HG02884 (cell line): Measurements from ENCODE around the gene TNFSF11.

Source experiments
- ATAC-seq: cut with Tn5 transposase; IDR thresholded peaks from one replicate; pipeline ENCODE4 v1.9.1; 2021; ENCODE audit warnings: mild to moderate bottlenecking, moderate library complexity; ENCODE audit not compliant: unreplicated experiment

Gene TNFSF11

DNA sequence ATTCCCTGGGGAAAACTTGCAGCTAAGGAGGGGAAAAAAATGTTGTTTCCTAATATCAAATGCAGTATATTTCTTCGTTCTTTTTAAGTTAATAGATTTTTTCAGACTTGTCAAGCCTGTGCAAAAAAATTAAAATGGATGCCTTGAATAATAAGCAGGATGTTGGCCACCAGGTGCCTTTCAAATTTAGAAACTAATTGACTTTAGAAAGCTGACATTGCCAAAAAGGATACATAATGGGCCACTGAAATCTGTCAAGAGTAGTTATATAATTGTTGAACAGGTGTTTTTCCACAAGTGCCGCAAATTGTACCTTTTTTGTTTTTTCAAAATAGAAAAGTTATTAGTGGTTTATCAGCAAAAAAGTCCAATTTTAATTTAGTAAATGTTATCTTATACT lies 33.6 kb downstream of the TNFSF11 start:
- ATAC-seq = no peak

GRCh38 chr13:42610649-42611048 lies 36.7 kb downstream of the TNFSF11 start:
- no peak for ATAC-seq

- no peak for ATAC-seq
These were observed 37.3 kb downstream of the TNFSF11 start for GRCh38 chr13:42611086-42611779.

- no peak for ATAC-seq
These were observed 38.2 kb downstream of the TNFSF11 start for GRCh38 chr13:42612021-42612765.

GRCh38 chr13:42614436-42615035 lies 40.6 kb downstream of the TNFSF11 start:
- no peak for ATAC-seq

DNA sequence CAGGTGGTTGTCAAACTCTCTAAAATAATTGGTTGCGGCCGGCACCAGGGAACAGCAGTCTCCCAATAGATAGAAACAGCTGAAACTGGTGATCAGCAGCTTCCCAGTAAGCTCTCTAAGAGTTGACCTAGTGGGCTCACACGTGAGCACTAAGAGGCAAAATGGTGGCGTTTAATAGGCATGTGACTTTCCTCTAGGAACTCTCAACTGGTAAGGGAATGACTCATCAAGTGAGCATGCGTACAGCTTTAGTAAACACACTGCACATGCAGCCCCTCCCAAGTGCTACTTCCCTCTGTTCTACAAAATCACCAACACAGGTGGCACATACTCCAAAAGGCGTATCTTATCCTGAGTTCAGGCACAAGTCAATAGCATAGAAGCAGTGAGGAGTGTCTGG lies 41.7 kb downstream of the TNFSF11 start:
- ATAC-seq = no peak

DNA sequence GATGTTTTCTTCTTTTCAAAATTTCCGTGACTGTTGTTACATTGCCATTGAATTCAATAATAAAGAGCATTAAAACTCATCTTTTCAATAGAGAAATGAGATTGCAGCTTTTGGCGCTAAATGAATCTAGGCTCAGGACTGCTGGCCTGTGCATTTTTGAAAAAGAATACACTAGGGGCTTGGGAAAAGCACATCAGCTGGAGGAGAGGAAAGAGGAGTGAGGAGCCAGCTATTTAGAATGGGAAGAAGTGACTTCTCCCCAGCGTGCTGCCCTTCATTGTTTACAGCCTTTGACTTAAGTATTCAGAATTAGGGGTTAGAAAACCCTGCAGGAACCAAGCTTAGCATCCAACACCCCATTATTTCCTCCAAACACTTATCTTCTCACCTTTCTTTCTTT lies 43.3 kb downstream of the TNFSF11 start:
- no peak for ATAC-seq

DNA sequence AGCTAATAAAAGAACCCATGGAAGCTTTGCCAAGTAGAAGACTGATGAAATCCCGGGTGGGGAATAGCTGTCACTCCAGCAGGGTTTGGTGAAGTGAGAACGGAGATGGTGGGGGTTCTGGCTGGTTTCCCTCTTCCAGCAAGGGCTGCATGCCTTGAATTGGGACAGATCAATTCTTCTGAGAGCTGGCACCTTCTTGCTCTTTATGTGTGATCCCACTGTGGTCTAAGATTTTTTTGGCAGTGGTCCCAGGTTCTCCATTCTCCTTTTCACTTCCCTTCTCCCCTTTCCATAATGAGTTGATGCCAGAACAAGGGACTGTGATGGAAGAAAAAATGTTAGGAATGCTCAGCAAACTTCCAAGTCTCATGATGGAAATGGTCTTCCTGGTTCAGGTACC lies 50.0 kb downstream of the TNFSF11 start:
- ATAC-seq = no peak

GRCh38 chr13:42625611-42626010 lies 51.7 kb downstream of the TNFSF11 start:
- no peak for ATAC-seq

- no peak for ATAC-seq
These were observed 52.4 kb downstream of the TNFSF11 start for GRCh38 chr13:42626176-42626860.

- ATAC-seq = no peak
These were observed 54.7 kb downstream of the TNFSF11 start for GRCh38 chr13:42628666-42629065.

- no peak for ATAC-seq
These were observed 57.2 kb downstream of the TNFSF11 start for GRCh38 chr13:42631181-42631580.

GRCh38 chr13:42633495-42633894 lies 59.5 kb downstream of the TNFSF11 start:
- ATAC-seq = no peak

DNA sequence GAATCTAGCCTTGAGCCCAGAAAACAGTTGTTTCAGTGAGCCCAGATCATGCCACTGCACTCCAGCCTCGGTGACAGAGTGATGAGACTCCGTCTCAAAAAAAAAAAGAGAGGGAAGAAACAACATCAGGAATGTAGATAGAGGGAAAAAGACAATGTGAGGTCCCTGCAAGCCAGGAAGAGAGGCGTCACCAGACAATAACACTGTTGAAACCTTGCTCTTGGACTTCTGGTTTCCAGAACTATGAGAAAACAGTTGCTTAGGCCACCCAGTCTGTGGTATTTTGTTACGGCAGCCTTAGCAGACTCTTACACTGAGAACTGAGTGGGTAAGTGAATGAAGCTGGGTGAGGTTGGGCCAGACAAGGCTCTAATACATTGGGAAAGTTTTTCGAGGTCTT lies 64.1 kb downstream of the TNFSF11 start:
- no peak for ATAC-seq

DNA sequence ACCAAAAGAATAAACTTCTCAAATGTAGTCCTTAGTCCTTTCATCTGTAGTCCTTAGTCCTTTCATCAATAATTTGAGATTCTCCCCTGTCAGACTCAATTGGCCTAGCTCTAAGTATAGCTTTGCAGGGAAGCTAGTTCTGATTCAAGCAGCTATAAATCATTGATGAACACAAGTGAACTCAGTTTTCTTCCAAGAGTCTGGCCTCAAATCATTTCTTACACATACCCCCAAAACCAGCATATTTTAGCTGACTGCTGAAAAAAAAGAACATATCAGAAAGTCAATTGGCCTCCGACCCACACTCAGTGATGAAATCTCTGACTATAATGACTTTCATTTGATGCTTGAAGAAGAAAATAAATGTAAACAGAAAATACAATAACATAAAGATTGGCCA lies 64.9 kb downstream of the TNFSF11 start:
- ATAC-seq = no peak

DNA sequence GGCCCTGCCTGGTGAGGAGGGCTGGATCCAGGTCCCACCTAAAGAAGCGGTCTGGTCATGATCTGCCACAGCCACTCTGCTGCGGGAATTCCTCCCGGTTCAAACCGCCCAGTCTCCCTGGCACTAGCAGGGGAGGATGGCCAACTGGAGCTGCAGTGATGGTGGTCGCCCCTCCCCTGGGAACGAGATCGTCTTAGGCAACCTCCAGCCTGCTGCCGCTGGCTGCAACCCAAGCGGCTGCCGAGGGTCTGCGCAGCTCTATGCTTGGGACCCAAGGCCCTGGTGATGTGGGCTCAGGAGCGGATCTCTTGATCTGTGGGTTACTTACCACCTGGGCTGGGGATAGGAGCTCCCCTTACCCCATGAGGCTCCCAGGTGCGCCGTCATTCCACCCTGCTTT lies 69.1 kb downstream of the TNFSF11 start:
- no peak for ATAC-seq

- no peak for ATAC-seq
These were observed 70.9 kb downstream of the TNFSF11 start for GRCh38 chr13:42644841-42645240.

- ATAC-seq = no peak
These were observed 71.8 kb downstream of the TNFSF11 start for GRCh38 chr13:42645717-42646116.

GRCh38 chr13:42649141-42649540 lies 75.2 kb downstream of the TNFSF11 start:
- ATAC-seq = no peak

DNA sequence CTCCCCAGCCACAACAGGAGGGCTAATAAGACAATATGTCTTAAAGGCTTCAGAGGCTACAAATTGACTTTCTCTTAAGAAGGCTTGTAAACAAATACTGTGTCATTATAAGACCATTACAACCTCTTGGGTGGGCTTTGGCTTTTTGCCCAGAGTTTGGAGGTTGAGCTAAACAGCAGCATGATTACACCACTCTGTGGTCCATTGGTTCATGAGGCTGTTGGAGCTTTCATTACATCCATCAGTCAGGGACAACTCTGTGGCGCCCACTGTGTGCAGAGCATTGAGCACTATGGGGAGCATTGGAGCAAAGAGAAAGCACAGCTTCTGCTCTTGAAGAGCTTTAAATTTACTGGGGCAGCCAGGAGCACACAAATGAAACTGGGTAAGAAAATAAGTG lies 75.9 kb downstream of the TNFSF11 start:
- no peak for ATAC-seq

DNA sequence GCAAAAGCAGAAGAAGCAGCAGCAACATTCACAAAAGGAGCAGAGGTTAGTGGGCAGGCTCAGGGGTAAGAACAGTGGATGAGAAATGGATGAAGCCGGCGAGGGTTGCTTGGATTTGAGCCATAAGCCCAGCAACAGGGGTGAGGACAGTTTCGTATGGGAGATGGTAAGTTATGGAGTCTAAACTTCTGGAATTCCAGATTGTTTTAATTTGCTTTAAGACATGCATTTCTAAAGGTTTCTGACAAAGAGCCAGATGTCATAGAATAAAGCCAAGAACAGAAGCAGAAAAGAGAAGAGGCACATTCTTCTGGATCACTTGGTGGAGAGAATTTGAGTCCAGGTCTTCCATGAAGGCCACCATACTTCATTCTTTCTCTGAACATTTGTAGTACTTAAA lies 76.6 kb downstream of the TNFSF11 start:
- no peak for ATAC-seq
